Non-pigmented ciliary epithelial cell (primary cell): ENCODE data around the gene ANKRD33.

ENCODE experiments used
- DNase-seq: peaks from one replicate; pipeline ENCODE4 v3.0.0-alpha.2; 2010; ENCODE audit warnings: low read depth

ANKRD33 gene

DNA sequence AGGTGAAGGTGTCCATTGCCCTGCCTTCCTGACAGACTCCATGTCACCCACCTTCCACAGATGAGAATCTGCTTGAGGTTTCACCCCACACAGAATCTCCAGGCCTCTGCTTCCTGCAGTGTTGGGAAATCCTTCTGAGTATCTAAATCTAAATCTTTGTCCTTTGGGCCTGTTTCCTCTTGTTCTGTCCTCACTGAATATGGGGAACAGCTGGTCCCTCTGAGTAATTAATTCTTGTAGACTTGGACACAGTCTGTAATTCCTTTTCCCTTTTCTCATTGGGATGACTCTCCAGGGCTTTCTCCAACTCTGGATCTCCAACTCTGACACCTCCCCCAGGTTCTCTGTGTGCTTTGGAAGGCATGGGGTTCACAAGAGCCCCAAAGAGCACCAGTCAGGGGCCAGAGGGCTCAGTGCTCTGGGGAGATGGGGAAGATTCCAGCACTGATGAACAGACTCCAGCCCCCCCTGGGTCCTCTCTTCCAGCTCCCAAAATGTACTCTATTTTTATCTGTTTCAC lies 17.1 kb downstream of the ANKRD33 start:
- DNase-seq: no peak

DNA sequence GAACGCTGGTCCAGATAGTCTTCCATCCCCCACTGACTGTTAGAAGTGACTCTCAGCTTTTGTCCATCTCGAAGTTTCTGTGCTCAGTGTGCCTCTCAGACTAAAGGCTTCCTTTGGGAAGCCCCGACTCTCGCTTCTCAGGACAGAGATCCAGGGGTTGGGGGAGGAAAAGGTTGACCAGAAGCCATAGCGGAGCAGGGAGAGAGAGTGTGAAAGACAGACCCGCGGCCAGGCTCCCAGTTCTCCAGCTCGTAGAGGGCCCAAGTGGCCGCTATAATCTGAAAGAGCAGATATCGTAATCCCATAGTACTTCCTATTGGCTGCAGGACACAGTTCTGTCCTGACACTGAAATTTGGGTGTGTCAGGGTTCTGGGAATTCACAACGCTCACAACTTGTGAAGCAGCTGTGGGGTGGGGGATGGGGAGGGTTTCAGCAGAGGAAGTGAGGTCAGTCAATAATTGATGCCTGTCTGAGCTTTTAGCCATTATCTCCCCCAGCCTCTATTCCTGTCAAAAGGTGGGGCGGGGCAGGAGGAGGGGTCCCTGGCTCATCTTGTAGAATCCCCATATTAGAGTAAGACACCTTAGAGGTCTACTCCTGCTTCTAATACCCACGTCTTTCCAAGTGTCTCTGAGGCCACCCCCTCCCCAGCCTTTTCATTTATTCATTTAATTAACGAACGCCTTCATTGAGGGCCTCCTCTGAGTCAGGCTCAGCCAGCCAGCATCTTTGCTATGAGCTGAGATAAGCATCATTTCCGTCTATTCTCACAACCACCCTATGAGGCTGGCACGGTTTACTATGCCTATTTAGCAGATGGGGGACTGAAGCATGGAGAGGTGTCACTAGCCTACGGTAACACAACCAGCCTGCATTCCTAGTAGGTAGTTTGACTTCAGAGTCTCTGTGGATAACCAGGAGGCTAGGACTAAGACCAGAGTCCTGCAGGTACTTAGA lies 17.8 kb downstream of the ANKRD33 start:
- DNase-seq: no peak

DNA sequence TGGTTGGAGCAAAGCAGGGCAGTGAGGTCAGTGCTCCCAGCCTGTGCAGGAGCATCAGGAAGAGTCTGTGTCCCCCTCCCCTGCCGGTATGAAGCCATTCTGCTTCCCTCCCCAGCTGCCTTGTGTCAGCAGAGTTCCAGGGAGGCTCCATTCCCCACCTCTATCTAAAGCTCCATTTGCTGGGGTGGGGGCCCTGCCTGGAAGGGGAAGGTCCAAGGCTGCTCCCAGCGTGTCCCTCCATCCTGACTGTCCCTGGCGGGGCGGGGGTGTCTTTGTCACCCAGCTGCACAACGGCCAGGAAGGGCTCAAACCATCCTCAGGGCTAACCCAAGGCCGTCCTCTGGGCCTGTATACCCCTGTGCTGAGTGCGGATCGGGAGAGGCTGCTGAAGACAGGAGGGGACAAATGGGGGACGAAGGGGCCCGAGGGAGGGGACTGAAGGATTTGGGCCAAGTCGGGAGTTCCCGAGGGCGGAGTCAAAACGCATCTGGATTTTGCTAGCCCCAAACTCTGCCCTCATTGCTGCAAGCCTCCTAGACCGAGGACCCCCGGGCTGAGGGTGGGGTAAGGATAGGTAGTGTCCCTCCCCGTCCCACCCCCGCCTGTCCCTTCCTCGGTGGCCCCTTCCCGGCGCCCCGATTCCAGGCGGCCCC lies 18.7 kb downstream of the ANKRD33 start:
- no peak for DNase-seq

DNA sequence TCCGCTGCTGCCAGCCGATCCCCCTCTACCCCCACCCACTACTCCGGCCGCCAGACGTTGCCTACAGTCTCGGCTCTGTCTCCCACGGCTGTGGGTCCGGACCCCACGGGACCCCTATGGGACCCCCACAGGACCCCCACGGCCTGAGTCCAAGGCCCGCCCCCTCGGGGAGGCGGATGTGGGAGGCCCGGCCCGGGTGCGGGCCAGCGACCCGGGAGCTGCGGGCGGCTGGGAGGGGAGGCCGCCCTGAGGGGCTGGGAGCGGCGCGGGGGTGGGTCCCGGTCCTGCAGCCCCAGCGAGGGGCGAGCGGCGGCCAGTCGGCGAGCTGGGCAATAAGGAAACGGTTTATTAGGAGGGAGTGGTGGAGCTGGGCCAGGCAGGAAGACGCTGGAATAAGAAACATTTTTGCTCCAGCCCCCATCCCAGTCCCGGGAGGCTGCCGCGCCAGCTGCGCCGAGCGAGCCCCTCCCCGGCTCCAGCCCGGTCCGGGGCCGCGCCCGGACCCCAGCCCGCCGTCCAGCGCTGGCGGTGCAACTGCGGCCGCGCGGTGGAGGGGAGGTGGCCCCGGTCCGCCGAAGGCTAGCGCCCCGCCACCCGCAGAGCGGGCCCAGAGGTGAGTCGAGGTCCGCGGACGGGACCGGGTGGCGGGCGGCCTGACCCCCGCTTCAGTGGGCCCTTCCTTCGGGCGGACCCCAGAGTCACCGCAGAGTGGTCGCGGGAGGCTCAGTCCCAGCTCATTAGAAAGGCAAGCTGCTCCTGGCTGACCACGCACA lies 19.4 kb downstream of the ANKRD33 start, which contains the start of gene ACVRL1:
Gene ACVRL1, plus strand, starts transcription at position 422 of the 773 bp plus-strand sequence. CDS start 4,971 bp downstream, outside the sequence.
- no peak for DNase-seq

DNA sequence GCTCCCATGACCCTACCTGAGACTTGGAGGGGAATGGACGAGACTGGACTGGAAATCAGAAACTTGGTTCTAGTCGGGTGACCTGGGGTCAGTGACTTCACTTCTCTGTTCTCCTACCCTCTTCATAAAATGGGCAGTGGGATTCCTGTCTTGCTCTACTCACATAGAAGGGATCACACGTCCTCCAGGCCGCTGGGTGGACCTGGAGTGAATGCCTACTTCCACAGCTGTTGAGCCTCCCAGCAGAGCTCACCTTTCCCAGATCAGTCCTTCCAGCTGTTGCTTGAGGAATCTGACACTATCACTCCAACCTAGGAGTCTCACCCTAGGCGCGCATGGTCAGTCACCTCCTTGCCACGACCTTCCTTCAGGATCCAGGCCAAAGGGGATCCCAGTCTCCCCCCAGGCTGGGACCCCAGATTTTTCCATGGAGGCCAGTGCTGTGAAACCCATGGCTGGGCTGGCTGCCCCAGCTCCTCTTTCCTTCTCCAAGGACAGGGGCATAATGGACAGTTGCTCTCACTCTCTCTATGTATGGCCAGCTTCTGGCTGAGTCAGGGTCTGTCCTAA lies 20.0 kb downstream of the ANKRD33 start:
- no peak for DNase-seq

DNA sequence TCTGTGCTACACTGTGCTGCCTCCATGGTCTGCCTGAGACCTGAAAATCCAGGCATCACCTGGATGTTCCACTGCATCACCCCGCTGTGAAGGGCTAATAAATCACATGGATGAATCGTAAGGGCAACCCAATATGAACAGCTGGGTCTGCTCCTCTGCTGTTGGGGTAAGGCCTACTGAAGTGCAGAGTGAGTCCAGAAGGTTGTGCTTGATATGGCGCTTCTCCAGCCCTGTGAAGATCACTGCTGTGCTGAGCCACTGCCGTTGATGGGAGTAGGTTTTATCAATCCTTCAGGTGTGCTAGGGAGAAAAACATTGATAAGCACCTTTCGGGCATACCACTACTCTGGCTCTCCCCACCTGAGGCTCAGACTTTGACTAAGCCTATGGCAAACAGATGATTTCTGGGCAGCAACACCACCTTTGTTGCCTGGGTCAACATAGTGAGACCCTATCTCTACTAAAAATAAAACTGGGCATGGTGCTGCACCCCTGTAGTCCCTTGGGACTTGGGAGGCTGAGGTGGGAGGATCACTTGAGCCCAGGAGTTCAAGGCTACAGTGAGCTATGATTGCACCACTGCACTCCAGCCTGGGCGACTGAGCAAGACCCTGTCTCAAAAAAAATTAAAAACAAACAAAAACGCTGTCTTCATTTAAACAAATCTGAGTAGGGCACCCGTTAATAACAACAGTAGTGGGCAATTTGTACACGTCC lies 21.1 kb downstream of the ANKRD33 start:
- no peak for DNase-seq

DNA sequence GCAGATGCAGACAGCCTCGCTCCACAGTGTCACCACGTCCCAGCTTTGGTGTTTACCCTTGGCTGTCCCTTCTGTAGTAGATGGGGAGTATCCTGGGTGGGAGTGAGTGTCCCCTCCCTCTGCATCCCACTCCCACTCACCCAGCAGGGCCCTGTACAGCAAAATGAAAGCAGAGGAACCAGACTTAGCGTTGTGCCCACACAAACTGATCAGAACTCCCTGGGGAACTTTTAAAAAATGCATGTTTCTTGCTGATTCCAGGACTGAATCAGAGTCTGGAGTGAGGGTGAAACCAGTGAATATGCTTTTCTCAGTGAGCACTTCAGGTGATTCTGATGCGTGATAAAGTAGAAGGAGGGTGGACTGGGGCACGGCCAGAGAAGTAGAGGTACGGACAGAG lies 22.3 kb downstream of the ANKRD33 start:
- no peak for DNase-seq

DNA sequence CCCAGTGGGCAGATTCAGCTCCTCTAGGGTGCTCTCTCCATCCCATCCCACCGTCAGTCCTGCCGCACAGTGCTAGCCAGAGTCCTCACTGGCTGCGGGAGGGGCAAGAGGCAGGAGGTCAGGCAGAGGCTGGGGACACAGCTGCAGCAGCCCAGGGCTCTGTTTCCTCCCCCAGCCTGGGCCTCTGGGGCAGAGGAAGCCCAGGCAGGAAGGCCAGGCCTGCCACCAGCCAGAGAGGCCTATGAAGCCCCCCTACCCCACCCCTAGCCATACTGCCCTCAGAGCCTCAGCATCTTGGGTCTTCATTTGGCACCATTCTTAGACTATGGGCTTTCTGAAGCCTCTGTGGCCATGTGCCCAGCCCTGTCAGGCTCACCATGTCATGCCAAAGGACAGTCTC lies 22.8 kb downstream of the ANKRD33 start:
- no peak for DNase-seq

DNA sequence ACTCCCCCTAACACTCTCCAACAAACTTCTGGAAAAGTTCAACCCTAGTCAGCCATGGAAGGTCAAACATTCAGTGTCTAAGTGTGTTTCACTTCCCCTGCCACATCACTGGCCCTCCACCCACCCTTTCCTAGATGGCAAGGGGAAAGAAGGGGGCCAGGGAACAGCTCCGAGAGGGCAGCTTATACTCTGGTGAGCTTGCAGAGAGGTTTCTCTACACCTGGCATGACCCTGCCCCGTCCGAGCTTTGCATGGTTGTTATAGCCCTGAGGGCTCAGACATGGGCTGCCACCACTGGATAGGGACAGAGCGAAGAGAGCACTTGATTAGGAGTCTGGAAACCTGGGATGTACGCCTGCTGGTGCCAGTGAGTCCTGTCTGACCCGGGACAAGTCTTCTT lies 23.4 kb downstream of the ANKRD33 start:
- no peak for DNase-seq

DNA sequence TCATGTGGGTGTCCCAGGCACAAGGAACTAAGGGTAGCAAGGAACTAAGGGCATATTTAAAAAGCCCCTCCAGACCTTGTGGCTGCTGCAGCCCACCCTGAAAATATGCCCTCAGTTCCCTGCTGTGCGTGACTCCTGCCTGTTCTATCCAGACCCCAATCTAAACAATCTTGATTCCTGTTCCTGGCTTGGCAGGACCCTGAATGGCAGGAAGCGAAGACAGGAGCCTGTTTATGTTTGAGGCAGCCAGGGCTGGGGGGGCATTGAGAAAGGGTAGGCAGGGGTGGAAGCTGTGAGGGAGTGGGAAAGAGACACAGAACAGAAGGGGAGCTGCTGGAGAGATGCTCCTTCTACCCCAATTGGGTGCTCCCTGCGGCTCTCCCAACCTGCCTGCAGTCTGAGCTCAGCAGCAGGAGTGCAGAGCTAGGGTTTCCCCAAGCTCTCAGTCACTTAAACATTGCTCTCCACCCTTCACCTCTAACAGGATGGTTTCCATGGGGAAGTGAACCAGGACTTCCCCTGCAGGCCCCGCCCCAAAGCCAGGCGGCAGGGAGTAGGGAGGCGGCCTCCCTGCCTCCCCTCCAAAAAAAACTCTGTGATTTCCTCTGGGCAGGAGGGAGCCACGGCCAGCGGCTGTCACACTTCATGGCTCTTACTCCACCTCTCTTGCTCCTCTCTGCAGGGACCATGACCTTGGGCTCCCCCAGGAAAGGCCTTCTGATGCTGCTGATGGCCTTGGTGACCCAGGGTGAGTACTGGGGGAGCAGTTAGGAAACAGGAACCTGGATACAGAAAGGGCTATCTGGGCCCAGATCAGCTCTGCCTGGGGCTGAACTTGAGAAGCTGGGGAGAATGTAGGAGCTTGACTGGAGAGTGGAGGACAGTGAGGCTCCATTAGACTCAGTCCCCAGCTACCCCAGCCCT lies 24.1 kb downstream of the ANKRD33 start:
- no peak for DNase-seq

DNA sequence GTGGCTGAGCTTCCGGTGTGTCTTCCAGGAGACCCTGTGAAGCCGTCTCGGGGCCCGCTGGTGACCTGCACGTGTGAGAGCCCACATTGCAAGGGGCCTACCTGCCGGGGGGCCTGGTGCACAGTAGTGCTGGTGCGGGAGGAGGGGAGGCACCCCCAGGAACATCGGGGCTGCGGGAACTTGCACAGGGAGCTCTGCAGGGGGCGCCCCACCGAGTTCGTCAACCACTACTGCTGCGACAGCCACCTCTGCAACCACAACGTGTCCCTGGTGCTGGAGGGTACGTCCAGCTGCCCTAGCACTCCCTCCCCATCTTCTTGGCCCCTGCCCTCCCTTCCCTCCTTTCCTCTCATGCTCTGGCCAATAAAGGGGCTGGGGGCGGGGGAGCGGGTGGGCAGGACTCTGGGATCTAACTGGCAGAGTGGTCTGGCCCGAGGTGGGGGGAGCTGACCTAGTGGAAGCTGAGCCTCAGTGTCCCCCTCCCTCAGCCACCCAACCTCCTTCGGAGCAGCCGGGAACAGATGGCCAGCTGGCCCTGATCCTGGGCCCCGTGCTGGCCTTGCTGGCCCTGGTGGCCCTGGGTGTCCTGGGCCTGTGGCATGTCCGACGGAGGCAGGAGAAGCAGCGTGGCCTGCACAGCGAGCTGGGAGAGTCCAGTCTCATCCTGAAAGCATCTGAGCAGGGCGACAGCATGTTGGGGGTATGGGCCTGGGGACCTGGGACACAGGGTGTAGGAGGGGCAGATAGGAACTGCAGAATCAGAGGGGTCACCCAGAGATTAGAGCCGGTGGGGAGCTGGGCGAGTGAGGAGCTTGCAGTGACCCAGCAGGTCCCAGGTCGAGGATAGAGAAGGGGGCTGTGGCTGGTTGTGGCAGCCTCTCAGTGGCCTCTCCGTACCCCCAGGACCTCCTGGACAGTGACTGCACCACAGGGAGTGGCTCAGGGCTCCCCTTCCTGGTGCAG lies 25.4 kb downstream of the ANKRD33 start:
- no peak for DNase-seq

DNA sequence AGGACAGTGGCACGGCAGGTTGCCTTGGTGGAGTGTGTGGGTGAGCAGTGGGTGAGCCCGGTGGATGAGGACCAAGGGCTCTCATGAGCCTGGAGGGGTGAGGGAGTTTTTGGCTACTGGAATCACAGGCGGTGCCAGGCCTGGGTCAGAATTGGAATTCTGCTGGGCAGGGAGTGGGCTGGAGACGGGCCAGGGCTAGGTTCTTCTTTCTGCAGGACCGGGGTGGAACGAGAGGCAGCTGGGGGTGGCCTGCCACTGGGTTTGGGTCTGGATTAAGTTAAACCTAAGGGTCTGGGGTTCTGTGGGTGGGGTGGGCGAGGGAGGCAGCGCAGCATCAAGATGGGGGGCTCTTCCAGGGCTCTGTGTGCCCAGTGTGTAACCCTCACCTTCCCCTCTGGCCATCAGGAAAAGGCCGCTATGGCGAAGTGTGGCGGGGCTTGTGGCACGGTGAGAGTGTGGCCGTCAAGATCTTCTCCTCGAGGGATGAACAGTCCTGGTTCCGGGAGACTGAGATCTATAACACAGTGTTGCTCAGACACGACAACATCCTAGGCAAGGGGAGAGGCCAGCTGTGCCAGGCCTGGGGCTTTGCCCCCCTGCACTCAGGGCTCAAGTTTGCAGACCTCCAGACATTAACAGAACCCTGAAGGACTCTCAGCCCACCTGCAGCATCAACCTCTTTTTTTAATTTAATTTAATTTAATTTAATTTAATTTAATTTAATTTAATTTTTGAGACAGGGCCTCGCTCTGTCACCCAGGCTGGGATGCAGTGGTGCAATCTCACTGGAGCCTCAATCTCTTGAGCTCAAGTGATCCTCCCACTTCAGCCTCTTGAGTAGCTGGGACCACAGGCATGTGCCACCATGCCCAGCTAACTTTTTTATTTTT lies 26.4 kb downstream of the ANKRD33 start:
- DNase-seq: no peak

DNA sequence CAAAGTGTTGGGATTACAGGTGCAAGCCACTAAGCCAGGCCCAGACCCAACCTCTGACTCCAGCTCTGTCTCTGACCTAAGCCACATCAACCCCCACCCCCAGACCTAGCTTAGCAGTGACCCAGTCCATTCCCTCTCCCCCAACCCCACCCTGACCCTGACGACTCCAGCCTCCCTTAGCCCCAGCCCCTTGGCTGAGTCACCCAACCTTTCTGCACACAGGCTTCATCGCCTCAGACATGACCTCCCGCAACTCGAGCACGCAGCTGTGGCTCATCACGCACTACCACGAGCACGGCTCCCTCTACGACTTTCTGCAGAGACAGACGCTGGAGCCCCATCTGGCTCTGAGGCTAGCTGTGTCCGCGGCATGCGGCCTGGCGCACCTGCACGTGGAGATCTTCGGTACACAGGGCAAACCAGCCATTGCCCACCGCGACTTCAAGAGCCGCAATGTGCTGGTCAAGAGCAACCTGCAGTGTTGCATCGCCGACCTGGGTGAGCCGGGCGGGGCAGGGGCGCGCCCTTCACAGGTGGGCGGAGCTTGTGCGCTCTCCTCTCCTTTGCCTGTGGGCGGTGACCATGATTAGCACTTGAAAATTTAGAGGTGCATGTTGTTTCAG lies 27.2 kb downstream of the ANKRD33 start:
- DNase-seq: no peak

DNA sequence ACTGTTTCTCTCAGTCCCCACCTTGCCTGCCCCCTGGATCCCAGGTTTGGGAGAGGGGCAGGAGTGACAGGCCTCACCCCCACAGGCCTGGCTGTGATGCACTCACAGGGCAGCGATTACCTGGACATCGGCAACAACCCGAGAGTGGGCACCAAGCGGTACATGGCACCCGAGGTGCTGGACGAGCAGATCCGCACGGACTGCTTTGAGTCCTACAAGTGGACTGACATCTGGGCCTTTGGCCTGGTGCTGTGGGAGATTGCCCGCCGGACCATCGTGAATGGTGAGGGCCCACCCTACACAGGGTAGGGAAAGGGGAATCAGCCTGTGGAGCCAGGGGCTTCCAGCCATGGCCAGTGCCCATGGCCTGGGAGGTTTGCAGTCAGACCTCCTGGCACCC lies 28.0 kb downstream of the ANKRD33 start:
- no peak for DNase-seq

DNA sequence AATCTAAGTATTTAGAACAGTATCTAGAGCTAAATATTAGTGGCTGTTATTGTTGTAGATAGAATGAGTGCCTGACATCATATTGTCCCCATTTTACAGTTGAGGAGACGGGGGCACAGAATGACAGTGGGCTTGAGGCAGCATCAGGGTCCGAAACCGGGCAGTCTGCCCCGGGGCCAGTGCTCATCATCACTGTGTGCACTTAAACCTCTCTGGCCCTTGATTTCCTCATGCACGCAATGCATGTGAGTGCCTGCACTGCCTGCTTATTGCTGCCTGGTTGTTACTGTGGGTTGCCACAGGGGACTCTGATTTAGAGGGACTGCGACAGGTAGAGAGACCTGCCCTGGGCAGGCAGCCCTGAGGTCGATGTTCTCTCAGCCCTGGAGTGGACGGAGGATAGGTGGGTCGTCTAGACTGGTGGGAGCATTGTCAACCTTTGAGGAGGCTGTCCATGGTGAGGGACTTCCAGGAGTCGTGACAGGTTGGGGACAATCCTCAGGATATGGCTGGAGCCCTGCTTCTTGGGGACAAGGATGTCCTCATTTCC lies 29.2 kb downstream of the ANKRD33 start:
- no peak for DNase-seq

DNA sequence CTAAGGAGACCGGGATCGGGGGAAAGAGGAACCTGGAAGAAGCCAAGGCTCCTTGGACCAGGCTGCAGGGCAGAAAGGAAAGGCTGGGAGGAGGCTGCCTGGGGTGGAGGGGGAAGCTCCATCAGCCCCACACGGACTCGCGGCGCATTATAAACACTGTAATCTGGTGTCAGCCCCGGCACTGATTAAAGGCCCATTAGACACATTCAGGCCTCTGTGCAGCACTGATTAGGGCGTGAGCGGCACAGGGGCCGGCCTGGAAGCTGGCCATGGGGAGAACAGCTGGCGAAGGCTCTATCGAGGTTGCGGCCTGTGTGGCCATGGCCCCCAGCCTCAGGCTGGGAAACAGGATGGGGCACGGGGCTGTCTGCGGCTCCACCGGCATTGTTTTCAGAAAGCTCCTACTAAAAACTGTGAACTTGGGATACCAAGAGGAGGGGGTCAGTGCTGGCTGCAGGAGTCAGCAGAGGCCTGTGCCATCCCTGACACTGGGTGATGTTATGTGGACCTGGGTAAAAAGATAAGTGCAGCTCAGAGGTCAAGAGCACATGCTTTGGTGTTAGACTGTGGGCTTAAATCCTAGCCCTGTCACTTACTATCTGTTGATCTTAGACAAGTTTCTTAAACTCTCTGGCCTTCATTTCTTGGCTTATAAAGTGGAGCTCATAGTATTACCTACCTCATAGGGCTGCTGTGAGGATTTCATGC lies 30.0 kb downstream of the ANKRD33 start:
- DNase-seq: no peak

DNA sequence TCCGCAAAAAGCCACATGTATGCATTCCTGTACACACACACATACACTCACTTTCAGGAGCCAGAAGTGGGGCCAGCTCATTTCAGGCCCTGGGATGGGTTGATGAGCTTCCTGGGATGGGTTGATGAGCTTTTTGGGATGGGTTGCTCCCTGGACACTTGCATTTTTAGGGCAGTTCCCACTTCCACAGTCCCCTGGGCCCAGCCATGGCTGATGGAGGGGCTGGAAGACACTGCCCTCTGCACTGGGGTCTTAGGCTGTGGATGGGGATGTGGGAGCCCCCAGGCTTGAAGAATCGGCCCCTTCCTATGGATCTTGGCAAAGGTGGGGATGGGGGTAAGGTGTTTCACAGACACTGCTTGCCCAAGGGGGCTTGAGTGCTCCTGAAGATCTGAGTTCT lies 32.1 kb downstream of the ANKRD33 start:
- no peak for DNase-seq
